ENCODE data around the gene COMP.
A peak's percentile ranks its signal among the peaks of the same experiment; 100 is the strongest.

Gene COMP

GRCh38 chr19:18804139-18804601 lies 13.1 kb upstream of the COMP start:
- no peak for DNase-seq (ENCODE audit: low read depth in 2 of 2)

GRCh38 chr19:18803550-18804138 lies 12.5 kb upstream of the COMP start:
- no peak for DNase-seq (ENCODE audit: low read depth in 2 of 2)

DNA sequence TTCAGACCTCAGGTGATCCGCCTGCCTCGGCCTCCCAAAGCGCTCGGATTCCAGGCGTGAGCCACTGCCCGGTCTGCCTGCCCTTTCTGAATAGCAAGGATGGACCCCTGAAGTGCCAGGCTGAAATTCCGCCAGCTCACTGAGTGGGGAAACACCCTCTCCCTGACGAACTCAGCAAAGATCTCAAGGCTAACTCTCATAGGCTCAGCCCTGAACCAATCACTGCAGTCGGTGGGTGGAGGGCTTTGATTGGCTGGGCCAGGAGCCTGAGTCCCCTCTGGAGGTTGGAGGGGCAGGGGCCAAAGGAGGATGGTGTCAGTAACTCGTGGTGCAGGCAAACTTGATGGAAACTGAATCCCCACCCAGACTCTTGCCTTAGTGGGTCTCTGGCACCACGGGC lies 11.2 kb upstream of the COMP start:
- no peak for DNase-seq (ENCODE audit: low read depth in 2 of 2)

- no peak for DNase-seq (ENCODE audit: low read depth in 2 of 2)
Observed at GRCh38 chr19:18800636-18801035, 9.5 kb upstream of the COMP start.

- DNase-seq (ENCODE audit: low read depth in 2 of 2), result no peak
Observed at GRCh38 chr19:18800079-18800478, 9.0 kb upstream of the COMP start.

DNA sequence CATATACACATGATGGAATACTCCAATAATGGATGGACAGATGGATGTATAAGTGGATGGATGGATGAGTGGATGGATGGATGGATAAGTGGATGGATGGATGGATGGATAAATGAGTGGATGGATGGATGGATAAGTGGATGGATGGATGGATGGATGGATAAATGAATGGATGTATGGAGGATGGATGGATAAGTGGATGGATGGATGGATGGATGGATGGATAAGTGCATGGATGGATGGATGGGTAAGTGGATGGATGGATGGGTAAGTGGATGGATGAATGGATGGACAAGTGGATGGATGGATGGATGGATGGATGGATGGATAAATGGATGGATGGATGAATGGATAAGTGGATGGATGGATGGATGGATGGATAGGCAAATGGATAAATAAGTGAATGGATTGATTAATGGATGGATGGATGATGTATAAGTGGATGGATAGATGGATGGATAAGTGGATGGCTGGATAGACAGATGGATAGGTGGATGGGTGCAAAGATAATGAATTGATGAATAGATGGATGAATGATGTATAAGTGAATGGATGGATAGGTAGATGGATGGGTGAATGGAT lies 8.4 kb upstream of the COMP start:
- no peak for DNase-seq (ENCODE audit: low read depth in 2 of 2)

DNA sequence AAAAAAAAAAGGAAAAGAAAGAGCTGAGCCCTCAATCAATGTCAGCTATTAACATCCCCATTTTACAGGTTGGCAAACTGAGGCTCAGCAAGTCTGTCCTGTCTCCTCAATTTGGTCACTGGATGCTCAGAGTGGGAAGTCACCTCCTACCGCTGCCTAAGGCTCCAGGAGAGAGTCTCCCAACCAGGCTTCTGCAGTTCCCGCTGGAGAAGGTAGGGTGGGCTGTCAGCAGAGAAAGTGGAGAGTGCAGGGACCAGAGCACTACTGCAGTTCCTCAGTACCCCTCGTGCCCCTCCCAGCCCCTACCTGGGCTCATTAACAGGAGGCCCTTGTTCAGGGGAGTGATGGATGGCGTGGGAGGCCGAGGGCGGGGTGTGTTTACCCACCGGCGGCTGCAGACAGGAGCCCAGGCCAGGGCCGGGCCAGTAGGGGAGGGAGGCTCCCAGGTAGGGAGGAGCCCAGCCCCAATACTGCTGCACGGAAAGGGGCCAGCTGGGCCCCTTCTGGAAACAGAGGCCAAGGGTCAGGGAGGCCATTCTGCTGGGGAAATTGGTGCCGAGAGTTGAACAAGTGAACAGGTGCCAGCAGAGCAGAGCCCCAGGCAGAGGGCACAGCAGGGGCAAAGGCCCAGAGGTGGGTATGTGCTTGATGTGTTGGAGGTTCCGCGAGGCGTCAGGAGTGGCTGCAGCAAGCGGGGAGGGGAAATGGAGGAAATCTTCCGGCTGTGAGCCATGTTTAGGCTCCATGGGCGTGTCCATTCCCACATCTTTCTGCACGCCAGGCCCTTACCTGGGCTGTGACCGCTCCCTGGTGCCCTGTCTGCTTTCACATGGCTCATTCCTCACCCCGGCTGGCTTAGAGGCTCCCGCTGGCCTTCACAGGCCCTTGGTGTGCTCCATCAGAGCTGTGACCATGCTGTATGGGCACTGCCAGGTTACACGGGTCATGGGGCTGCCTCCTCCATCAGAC lies 7.6 kb upstream of the COMP start:
- no peak for DNase-seq (ENCODE audit: low read depth in 2 of 2)

DNA sequence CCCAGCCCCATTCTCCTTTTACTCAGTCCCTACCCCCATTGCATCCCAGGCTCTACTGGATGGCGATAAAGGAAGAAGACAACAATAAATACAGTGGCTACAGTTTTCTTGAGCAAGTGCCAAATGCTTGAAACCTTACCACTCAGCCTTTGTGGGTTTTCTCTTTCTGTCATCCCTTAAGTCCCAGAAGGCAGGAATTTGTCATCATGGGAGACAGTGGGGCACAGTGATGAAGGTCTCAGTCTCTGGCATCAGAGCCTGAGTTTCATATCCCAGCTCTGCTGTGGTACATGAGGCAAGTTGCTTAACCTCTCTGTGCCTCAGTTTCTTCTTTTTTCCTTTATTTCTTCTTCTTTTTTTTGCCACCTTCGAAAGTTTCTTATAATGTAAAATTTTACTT lies 5.1 kb upstream of the COMP start:
- no peak for DNase-seq (ENCODE audit: low read depth in 2 of 2)

DNA sequence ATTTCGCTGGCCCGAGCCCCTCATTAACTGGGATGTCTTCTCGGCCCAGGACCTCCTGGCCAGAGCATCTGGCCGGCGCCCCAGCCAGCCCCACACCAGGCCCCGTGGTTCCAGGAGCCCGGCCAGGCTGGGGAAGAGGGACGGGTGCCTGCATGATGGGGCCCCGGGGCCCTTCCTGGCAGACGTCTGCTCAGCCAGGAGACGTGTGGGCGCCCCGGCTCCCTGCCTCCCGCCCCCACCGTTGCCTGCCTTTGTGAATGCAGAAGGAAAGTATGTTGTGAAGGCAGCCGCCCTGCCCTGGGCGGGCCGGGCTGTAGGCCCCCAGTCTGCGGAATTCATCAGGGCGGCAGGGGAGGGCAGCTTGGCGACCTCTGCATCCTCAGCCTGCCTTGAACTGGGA lies 4.4 kb upstream of the COMP start:
- DNase-seq (ENCODE audit: low read depth in 2 of 2), result no peak

- no peak for DNase-seq (ENCODE audit: low read depth in 2 of 2)
Observed at GRCh38 chr19:18794692-18795091, 3.6 kb upstream of the COMP start.

- DNase-seq (ENCODE audit: low read depth in 2 of 2), result no peak
Observed at GRCh38 chr19:18794029-18794313, 2.9 kb upstream of the COMP start.

- no peak for DNase-seq (ENCODE audit: low read depth in 2 of 2)
Observed at GRCh38 chr19:18793144-18794028, 2.3 kb upstream of the COMP start.

DNA sequence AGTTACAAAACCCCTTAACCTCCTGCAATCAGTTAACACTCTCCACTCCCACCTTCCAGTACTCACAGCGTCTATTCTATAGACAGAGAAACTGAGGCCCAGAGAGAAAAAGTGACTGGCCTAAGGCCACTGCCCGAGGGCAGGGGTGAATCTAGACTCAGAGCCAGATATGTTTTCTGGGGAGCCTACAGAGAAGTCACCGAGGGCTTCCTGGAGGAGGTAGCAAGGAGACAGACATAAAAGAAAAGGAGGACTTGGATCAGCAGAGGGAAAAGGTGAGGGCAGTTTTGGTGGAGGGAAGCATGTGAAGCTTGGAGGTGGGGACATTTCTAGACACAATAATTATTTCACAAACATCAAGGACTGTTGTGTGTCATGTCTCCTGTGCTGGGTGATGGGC lies 1.6 kb upstream of the COMP start:
- DNase-seq (ENCODE audit: low read depth in 2 of 2), result no peak

GRCh38 chr19:18791315-18791678 lies 192 bp upstream of the COMP start:
- no peak for DNase-seq (ENCODE audit: low read depth in 2 of 2)

- DNase-seq (ENCODE audit: low read depth in 2 of 2), result peak in 1 of 2 experiments; percentile 22
Observed at GRCh38 chr19:18789883-18790565, 1.1 kb downstream of the COMP start.

GRCh38 chr19:18789422-18789869 lies 1.7 kb downstream of the COMP start:
- no peak for DNase-seq (ENCODE audit: low read depth in 2 of 2)

DNA sequence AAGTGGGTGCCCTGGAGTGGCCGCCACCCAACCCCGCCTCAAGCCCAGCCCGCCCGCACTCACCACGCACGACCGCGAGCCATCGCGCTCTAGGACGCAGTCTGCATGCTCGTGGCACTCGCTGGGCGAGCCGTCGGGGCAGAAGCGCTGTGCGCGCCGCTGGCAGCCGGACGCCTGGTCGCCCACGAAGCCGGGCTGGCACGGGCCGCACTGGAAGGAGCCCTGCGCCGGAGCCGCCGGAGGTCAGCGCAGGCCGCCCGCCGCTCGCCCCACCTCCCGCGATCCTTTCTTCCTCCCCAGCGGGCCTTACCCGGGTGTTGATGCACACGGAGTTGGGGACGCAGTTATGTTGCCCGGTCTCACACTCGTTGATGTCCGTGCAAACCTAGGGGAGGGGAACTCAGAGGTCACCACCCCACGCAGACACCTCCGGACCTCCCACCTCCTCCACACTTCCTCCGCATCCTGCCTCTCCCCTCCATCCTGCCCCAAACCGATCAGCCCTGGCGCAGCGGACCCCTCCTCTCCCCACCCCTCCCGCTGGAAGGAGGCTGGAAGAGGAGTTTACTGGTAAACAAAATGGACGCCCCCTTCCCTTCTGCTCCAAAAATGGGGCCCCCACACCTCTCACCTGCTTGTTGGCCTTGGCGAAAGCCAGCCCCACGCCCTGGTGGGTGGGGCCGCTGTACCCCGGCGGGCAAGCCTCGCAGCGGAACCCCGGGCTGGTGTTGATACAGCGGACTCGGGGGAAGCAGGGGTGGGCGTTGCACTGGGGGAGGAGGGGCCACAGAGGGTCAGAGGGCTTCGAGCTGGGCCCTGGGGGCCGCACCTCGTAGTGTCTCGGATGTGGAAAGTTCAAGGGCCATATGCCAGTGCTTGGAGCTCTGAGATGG lies 2.3 kb downstream of the COMP start:
- no peak for DNase-seq (ENCODE audit: low read depth in 2 of 2)

DNA sequence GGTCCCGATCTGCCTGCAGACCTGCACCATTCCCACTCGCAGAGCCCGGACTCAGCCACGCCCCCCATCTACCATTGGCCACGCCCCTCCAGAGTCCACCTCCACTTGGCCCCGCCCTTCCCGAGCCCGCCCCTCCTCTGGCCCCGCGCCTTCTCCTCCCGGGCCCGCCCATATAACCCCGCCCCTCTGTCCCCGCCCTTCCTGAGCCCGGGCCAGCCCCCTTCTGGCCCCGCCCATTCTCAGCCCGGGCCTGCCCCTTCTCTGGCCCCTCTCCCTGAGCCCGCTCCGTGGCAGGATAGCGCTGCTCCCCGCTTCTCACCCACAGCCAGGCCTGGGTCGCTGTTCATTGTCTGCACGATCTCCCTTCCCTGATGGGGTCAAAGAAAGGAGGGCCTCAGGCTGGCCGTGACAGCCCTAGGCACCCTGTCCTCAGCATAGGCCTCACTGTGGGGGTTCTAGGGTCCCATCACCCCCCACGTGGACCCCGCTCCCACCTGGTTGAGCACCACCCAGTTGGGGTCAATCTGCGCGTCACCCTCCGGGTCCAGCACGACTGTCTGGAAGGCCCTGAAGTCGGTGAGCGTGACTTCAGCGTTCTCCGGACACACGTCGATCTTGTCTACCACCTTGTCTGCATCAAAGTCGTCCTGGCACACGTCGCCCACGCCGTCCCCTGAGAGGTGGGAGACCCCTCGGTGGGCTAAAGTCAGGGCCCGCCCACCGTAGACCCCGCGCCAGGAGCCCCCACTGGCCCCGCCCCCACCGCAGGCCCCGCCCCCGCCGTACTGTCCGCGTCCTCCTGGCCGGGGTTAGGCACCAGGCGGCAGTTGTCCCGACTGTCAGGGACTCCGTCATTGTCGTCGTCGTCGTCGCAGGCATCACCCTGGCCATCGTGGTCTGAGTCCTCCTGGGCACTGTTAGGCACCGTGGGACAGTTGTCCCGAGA lies 5.7 kb downstream of the COMP start:
- peak; percentile 44 to 79 for DNase-seq (ENCODE audit: low read depth in 2 of 2)

DNA sequence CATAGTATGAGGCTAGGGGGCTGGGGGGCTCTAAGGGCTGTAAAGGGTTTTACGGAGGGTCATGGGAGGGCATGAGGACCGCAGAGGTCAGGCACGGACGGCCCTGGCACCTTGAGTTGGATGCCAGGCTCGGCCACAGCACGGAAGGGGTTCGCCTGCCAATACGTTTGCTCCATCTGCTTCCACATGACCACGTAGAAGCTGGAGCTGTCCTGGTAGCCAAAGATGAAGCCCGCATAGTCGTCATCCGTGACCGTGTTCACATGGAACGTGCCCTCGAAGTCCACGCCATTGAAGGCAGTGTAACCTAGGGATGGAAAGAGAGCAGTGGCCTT lies 6.4 kb downstream of the COMP start:
- no peak for DNase-seq (ENCODE audit: low read depth in 2 of 2)

Measured in stimulated activated CD4-positive, alpha-beta T cell treated with anti-CD3 and anti-CD28 coated beads, Interleukin-12 subunit alpha, Interleukin-12 subunit beta, amount 100 ng/mL, for 24 hours (primary cell).